HepG2 (cell line): ENCODE results near the gene SLC18A3. TPM values are rescaled to one million over a fixed set of nuclear protein-coding genes. Genes with fewer than 3 reads are reported as not detected.

Experiments used
- CEBPG ChIP-seq: IDR thresholded peaks from 2 replicates; pipeline ENCODE4 v1.6.1; 2016
- EED ChIP-seq: sonication (generic); formaldehyde crosslinking; IDR thresholded peaks from 2 replicates; pipeline ENCODE4 v1.5.0; 2020; ENCODE audit warnings: mild to moderate bottlenecking, missing genetic modification reagents
- FOSL1 ChIP-seq: sonication (generic); formaldehyde crosslinking; IDR thresholded peaks from 2 replicates; pipeline ENCODE4 v1.9.0; 2021; ENCODE audit warnings: missing genetic modification reagents, borderline replicate concordance
- FOXP4 ChIP-seq: sonication (generic); formaldehyde crosslinking; IDR thresholded peaks from 2 replicates; pipeline ENCODE4 v1.4.0; 2020; ENCODE audit warnings: missing genetic modification reagents
- MAZ ChIP-seq, 2 experiments: sonication (generic) in 1 of 2; formaldehyde crosslinking in 1 of 2; IDR thresholded peaks; 2 replicates each; pipeline versions ENCODE4 v1.5.0 to v1.6.1; 2012 to 2020; ENCODE audit warnings: low read depth in 2 of 2, mild to moderate bottlenecking in 2 of 2, borderline replicate concordance in 1 of 2, improper control_type of control experiment in 1 of 2, low read length in 1 of 2, missing genetic modification reagents in 1 of 2, moderate library complexity in 1 of 2
- NFE2L1 ChIP-seq: sonication (generic); formaldehyde crosslinking; IDR thresholded peaks from 2 replicates; pipeline ENCODE4 v1.4.0; 2020; ENCODE audit warnings: missing genetic modification reagents, mild to moderate bottlenecking, borderline replicate concordance
- PAX8 ChIP-seq: sonication (generic); formaldehyde crosslinking; IDR thresholded peaks from 2 replicates; pipeline ENCODE4 v1.8.0; 2022; ENCODE audit warnings: mild to moderate bottlenecking, missing genetic modification reagents, borderline replicate concordance
- TBL1XR1 ChIP-seq: fragments of 150-350 bp; IDR thresholded peaks from 2 replicates; pipeline ENCODE4 v1.6.1; 2014; ENCODE audit warnings: borderline replicate concordance, low read length; ENCODE audit not compliant: partially characterized antibody
- YY1 ChIP-seq: IDR thresholded peaks from 2 replicates; pipeline ENCODE4 v1.6.1; 2011; ENCODE audit warnings: low read length, low read depth, moderate library complexity, mild to moderate bottlenecking; ENCODE audit not compliant: insufficient read depth, insufficient replicate concordance
- ZBTB33 ChIP-seq: sonication (generic); formaldehyde crosslinking; IDR thresholded peaks from 2 replicates; pipeline ENCODE4 v1.4.0; 2020; ENCODE audit warnings: missing genetic modification reagents
- ZBTB8A ChIP-seq: sonication (generic); formaldehyde crosslinking; IDR thresholded peaks from 2 replicates; pipeline ENCODE4 v1.4.0; 2020; ENCODE audit warnings: mild to moderate bottlenecking, low read depth, missing genetic modification reagents, borderline replicate concordance
- ZNF235 ChIP-seq: sonication (generic); formaldehyde crosslinking; IDR thresholded peaks from 2 replicates; pipeline ENCODE4 v1.8.1; 2023; ENCODE audit warnings: mild to moderate bottlenecking, missing genetic modification reagents, borderline replicate concordance
- ZNF275 ChIP-seq: sonication (generic); formaldehyde crosslinking; IDR thresholded peaks from 2 replicates; pipeline ENCODE4 v1.8.0; 2022; ENCODE audit warnings: missing genetic modification reagents, mild to moderate bottlenecking, inconsistent platforms, borderline replicate concordance
- ZNF576 ChIP-seq: sonication (generic); formaldehyde crosslinking; IDR thresholded peaks from 2 replicates; pipeline ENCODE4 v1.4.0; 2020; ENCODE audit warnings: mild to moderate bottlenecking, missing genetic modification reagents
- ZNF672 ChIP-seq: sonication (generic); formaldehyde crosslinking; IDR thresholded peaks from 2 replicates; pipeline ENCODE4 v1.8.1; 2022; ENCODE audit warnings: missing genetic modification reagents
- ZNF788 ChIP-seq: sonication (generic); formaldehyde crosslinking; IDR thresholded peaks from 2 replicates; pipeline ENCODE4 v1.5.0; 2020; ENCODE audit warnings: mild to moderate bottlenecking, missing genetic modification reagents, borderline replicate concordance
- ZNF792 ChIP-seq: IDR thresholded peaks from 2 replicates; pipeline ENCODE4 v1.6.1; 2016
- ZNF800 ChIP-seq: sonication (generic); formaldehyde crosslinking; IDR thresholded peaks from 2 replicates; pipeline ENCODE4 v1.4.0; 2020; ENCODE audit warnings: missing genetic modification reagents
- ZSCAN9 ChIP-seq: IDR thresholded peaks from 2 replicates; pipeline ENCODE4 v1.6.1; 2016; ENCODE audit warnings: borderline replicate concordance
- polyA plus RNA-seq, 8 experiments: library from polyadenylated mRNA; depleted of rRNA in 3 of 8; stranded (reverse) in 7 of 8; unstranded in 1 of 8; fragments of >200 nt; fragmentation: Illumina TruSeq in 4 of 8; extraction: Trizol in 4 of 8; gene quantifications; 2 replicates each; pipeline versions ENCODE4 v1.2.1 to v1.2.3, GENCODE V29; 2011 to 2016; ENCODE audit warnings: low read depth in 4 of 8, missing spikeins in 1 of 8, mixed read lengths in 1 of 8; ENCODE audit not compliant: insufficient read depth in 1 of 8
- total RNA-seq, 5 experiments: library from RNA; depleted of rRNA; stranded (reverse); fragments of >200 nt; fragmentation: Illumina TruSeq; extraction: Trizol; gene quantifications; 2 replicates each; pipeline ENCODE4 v1.2.3, GENCODE V29; 2016; ENCODE audit warnings: low read depth in 1 of 5

The SLC18A3 gene
- total and polyA plus RNA-seq, 2 of the 13 experiments (the other 11 are each of a cell fraction or from before 2014, with no cell fraction given) = not detected

GRCh38 chr10:49606981-49607535 is 3.1 kb upstream of the SLC18A3 start (continued):
- TF ChIP-seq ZBTB8A (no peak), FOSL1 (CRISPR knock-in tag) (0 out of 2 replicates have a peak, but pooled peaks have one; percentile 32), MAZ (IDR thresholded peaks at IDR 0.05; ENCODE audit: borderline replicate concordance, low read depth, low read length) (no peak), MAZ (CRISPR knock-in tag; IDR thresholded peaks at IDR 0.05; ENCODE audit: low read depth) (peak; percentile 49; the same call in 1 of the 2 replicates), CEBPG (CRISPR knock-in tag) (no peak), NFE2L1 (CRISPR knock-in tag) (no peak), ZBTB33 (CRISPR knock-in tag) (no peak), ZNF275 (CRISPR knock-in tag) (no peak), ZNF235 (CRISPR knock-in tag) (no peak), TBL1XR1 (no peak), EED (CRISPR knock-in tag) (no peak), ZNF672 (no peak), YY1 (no peak), ZNF792 (CRISPR knock-in tag) (peak; percentile 84), ZNF800 (peak; percentile 77), ZNF576 (no peak), ZNF788 (CRISPR knock-in tag) (0 out of 2 replicates have a peak, but pooled peaks have one; percentile 46), PAX8 (CRISPR knock-in tag) (peak; percentile 48; the same call in 1 of the 2 replicates), FOXP4 (CRISPR knock-in tag) (peak; percentile 41; the same call in 1 of the 2 replicates), ZSCAN9 (CRISPR knock-in tag) (peak; percentile 99)
